Measurements from ENCODE around the gene KLHL40. TPM values are rescaled to one million over a fixed set of nuclear protein-coding genes. Genes with fewer than 3 reads are reported as not detected.
A peak's percentile ranks its signal among the peaks of the same experiment; 100 is the strongest.

Gene KLHL40
- total RNA-seq, 1 donor from 2014 or later = 179 TPM

DNA sequence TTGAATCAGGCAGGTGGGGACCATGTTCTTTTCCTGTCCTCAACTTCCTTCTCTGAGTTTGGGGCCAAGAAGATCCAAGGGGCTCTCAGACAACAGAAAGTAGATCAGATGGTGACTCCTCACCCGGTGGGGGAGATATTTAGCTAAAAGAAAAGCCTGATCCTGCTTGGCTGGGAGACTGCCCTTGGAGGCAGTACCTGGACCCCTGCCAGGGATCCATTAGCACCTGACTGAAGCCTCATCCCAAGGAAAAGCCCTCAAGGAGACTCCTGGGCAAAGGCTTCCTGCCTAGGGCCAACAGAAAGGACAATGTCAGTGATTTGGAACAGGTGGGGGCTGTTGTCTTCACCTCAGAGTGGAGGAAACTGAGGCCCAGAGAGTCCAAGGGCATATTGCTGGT is 50.7 kb downstream of the KLHL40 start:
- Histone ChIP-seq H3K9ac (ENCODE audit: low read depth in 1 of 3, low read length in 3 of 3) (peak overlapping the region in 1 of 3 donors; percentile 45), H3K27ac (ENCODE audit: low read depth, low read length) (peak overlapping the region; percentile 7)

GRCh38 chr3:42736531-42736930 is 51.2 kb downstream of the KLHL40 start:
- no peaks in the 10 kb centered on the region for H3K36me3 ChIP-seq (ENCODE audit: control insufficient read depth in 3 of 3, insufficient read depth in 3 of 3, low read length in 3 of 3)
- no peaks in the 10 kb centered on the region for H3K27me3 ChIP-seq (ENCODE audit: control insufficient read depth in 3 of 3, insufficient read depth in 3 of 3, low read length in 3 of 3)
- H3K27ac ChIP-seq (ENCODE audit: low read depth, low read length) = peak overlapping the region; percentile 7
- no peak overlapping the region for H3K4me3 ChIP-seq (ENCODE audit: low read length in 3 of 3)
- peak overlapping the region in 1 of 3 donors; percentile 45 for H3K9ac ChIP-seq (ENCODE audit: low read depth in 1 of 3, low read length in 3 of 3)
- H3K4me1 ChIP-seq (ENCODE audit: control insufficient read depth in 3 of 3, insufficient read depth in 3 of 3, low read length in 3 of 3) = peaks cover 27 to 49% (median 41%) of the 10 kb centered on the region in 3 donors
- no peaks in the 10 kb centered on the region for H3K9me3 ChIP-seq (ENCODE audit: control insufficient read depth in 3 of 3, low read length in 3 of 3)

More for the DNA sequence above, 50.7 kb downstream of the KLHL40 start:
- Histone ChIP-seq H3K27me3 (ENCODE audit: control insufficient read depth in 3 of 3, insufficient read depth in 3 of 3, low read length in 3 of 3) (no peaks in the 10 kb centered on the region), H3K4me3 (ENCODE audit: low read length in 3 of 3) (no peak overlapping the region), H3K4me1 (ENCODE audit: control insufficient read depth in 3 of 3, insufficient read depth in 3 of 3, low read length in 3 of 3) (peaks cover 27 to 50% (median 39%) of the 10 kb centered on the region in 3 donors), H3K9me3 (ENCODE audit: control insufficient read depth in 3 of 3, low read length in 3 of 3) (no peaks in the 10 kb centered on the region), H3K36me3 (ENCODE audit: control insufficient read depth in 3 of 3, insufficient read depth in 3 of 3, low read length in 3 of 3) (no peaks in the 10 kb centered on the region)

DNA sequence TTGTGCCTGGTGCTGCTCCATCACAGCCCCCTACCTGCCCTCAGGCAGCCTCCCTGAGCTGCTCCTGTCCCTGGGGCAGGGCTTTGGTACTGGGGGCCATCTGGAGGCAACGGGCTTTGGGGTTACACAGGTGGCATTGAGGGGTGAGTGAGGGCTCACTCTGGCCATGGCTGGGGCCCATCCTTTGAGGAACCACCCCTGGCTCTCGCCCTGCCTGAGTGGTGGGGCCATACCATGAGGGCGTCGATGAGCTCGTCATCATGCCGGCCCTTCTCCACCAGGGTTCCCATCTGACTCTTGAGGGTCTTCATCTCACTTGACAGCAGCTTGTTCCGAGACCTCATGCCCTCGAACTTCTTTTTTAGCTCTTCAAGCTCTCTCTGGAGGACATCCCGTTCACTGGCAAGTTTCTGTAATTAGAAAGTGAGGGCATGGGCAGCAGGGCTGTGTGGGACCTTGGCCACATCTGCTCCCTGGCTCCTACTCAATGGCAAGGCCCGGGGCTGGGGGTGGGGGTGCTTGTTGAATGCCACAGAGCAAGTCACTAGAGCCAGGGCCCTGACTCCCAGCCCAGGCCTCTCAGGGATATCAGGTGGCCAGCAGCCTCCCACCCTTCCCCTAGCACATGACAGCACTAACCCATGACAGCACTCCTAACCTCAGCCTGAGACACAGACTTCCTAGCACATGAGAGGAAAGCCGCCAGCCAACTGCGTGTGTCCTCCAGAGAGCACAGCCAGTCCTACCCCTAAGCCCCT is 54.2 kb downstream of the KLHL40 start:
- Histone ChIP-seq H3K9me3 (ENCODE audit: control insufficient read depth in 3 of 3, low read length in 3 of 3) (no peaks in the 10 kb centered on the region), H3K4me3 (ENCODE audit: low read length in 3 of 3) (peak overlapping the region in 2 of 3 donors; percentile 8 to 56), H3K36me3 (ENCODE audit: control insufficient read depth in 3 of 3, insufficient read depth in 3 of 3, low read length in 3 of 3) (no peaks in the 10 kb centered on the region), H3K4me1 (ENCODE audit: control insufficient read depth in 3 of 3, insufficient read depth in 3 of 3, low read length in 3 of 3) (peaks cover 25 to 48% (median 34%) of the 10 kb centered on the region in 3 donors), H3K27me3 (ENCODE audit: control insufficient read depth in 3 of 3, insufficient read depth in 3 of 3, low read length in 3 of 3) (no peaks in the 10 kb centered on the region), H3K27ac (ENCODE audit: low read depth, low read length) (peak overlapping the region; percentile 98), H3K9ac (ENCODE audit: low read depth in 1 of 3, low read length in 3 of 3) (peak overlapping the region; percentile 71 to 78 (median 74))

DNA sequence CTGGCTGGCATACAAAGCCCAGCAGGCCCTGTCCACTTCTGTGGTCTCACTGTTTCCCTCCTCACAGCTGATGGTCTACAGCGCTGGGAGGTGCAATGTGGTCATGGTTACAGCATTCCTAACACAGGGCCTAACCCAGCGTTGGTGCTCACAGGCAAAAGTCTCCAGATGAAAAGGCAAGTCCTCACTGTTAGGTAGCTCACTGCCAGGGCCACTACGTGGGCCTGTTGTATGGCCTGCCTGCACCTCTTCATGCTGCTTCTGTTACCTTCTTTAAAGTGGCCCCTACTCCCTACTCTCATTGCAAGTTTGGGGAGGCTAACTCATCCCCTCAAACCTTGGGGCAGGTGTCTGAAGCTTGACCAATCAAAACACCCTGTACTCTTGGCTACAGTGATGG is 56.5 kb downstream of the KLHL40 start:
- Histone ChIP-seq H3K9ac (ENCODE audit: low read depth in 1 of 3, low read length in 3 of 3) (no peak overlapping the region), H3K9me3 (ENCODE audit: control insufficient read depth in 3 of 3, low read length in 3 of 3) (no peaks in the 10 kb centered on the region), H3K4me1 (ENCODE audit: control insufficient read depth in 3 of 3, insufficient read depth in 3 of 3, low read length in 3 of 3) (peaks cover 38 to 60% (median 46%) of the 10 kb centered on the region in 3 donors), H3K4me3 (ENCODE audit: low read length in 3 of 3) (no peak overlapping the region), H3K27ac (ENCODE audit: low read depth, low read length) (peak overlapping the region; percentile 98), H3K27me3 (ENCODE audit: control insufficient read depth in 3 of 3, insufficient read depth in 3 of 3, low read length in 3 of 3) (no peaks in the 10 kb centered on the region), H3K36me3 (ENCODE audit: control insufficient read depth in 3 of 3, insufficient read depth in 3 of 3, low read length in 3 of 3) (no peaks in the 10 kb centered on the region)

Other genes with a start within 250 kb of the KLHL40 start
- gene VIPR1, start 182.9 kb upstream of the KLHL40 start, total RNA-seq = 1.6 TPM
- 21.4 TPM for gene SEC22C, start 103.6 kb upstream of the KLHL40 start, total RNA-seq
- gene SS18L2, start 94.7 kb upstream of the KLHL40 start, total RNA-seq = 15.7 TPM
- 119 TPM for gene NKTR, start 84.9 kb upstream of the KLHL40 start, total RNA-seq
- 21.4 TPM for gene ZBTB47, start 31.8 kb upstream of the KLHL40 start, total RNA-seq
- 23.0 TPM for gene HHATL, start 17.3 kb downstream of the KLHL40 start, total RNA-seq
- gene CCDC13, start 87.7 kb downstream of the KLHL40 start, total RNA-seq = not detected
- gene HIGD1A, start 119.0 kb downstream of the KLHL40 start, total RNA-seq = 63.7 TPM
- 1.6 TPM for gene ACKR2, start 123.9 kb downstream of the KLHL40 start, total RNA-seq
- gene CYP8B1, start 190.3 kb downstream of the KLHL40 start, total RNA-seq = not detected
- 11.0 TPM for gene ZNF662, start 220.6 kb downstream of the KLHL40 start, total RNA-seq

Data from skeletal muscle tissue (tissue), 4 donors.